MM.1S (cell line): Measurements from ENCODE around the gene CYB561A3.

Source experiments
- DNase-seq: peaks from one replicate; pipeline ENCODE4 v3.0.0-alpha.2; 2015
- H2AFZ ChIP-seq: fragments of 300-600 bp; sonication (generic); 2 replicates; pipeline ENCODE4 v1.6.0; 2016; ENCODE audit warnings: antibody characterized with exemption, low read length
- H3F3A ChIP-seq: fragments of 300-600 bp; sonication (generic); 2 replicates; pipeline ENCODE4 v1.6.1; 2016; ENCODE audit warnings: mild to moderate bottlenecking, antibody characterized with exemption, low read length, moderate library complexity, mixed read lengths; ENCODE audit not compliant: insufficient read depth
- H3K27ac ChIP-seq: fragments of 300-600 bp; sonication (generic); 2 replicates; pipeline ENCODE4 v1.5.1; 2016; ENCODE audit warnings: mild to moderate bottlenecking, low read length
- H3K27me3 ChIP-seq: fragments of 300-600 bp; sonication (generic); replicated peaks from 2 replicates; pipeline ENCODE4 v1.6.0; 2016; ENCODE audit warnings: low read length; ENCODE audit not compliant: insufficient read depth
- H3K36me3 ChIP-seq: fragments of 300-600 bp; sonication (generic); replicated peaks from 2 replicates; pipeline ENCODE4 v1.6.1; 2016; ENCODE audit warnings: mild to moderate bottlenecking, low read length, mixed read lengths; ENCODE audit not compliant: insufficient read depth
- H3K4me1 ChIP-seq: fragments of 300-600 bp; sonication (generic); 2 replicates; pipeline ENCODE4 v1.6.1; 2016; ENCODE audit warnings: low read length, mixed read lengths
- H3K4me2 ChIP-seq: fragments of 300-600 bp; sonication (generic); 2 replicates; pipeline ENCODE4 v1.6.0; 2016; ENCODE audit warnings: low read depth, low read length
- H3K4me3 ChIP-seq: fragments of 300-600 bp; sonication (generic); 2 replicates; pipeline ENCODE4 v1.5.1; 2016; ENCODE audit warnings: low read length, mixed read lengths
- H3K79me2 ChIP-seq: fragments of 300-600 bp; sonication (generic); 2 replicates; pipeline ENCODE4 v1.6.1; 2016; ENCODE audit warnings: mixed run types, low read length, mixed read lengths
- H3K9ac ChIP-seq: fragments of 300-600 bp; sonication (generic); 2 replicates; pipeline ENCODE4 v1.6.1; 2016; ENCODE audit warnings: low read length, mixed read lengths
- H3K9me2 ChIP-seq: fragments of 300-600 bp; sonication (generic); replicated peaks from 2 replicates; pipeline ENCODE4 v1.6.1; 2016; ENCODE audit warnings: mild to moderate bottlenecking, low read length, mixed read lengths; ENCODE audit not compliant: insufficient read depth
- H3K9me3 ChIP-seq: fragments of 300-600 bp; sonication (generic); replicated peaks from 2 replicates; pipeline ENCODE4 v1.6.1; 2016; ENCODE audit warnings: mild to moderate bottlenecking, low read length, mixed read lengths; ENCODE audit not compliant: insufficient read depth
- H4K20me1 ChIP-seq: fragments of 300-600 bp; sonication (generic); 2 replicates; pipeline ENCODE4 v1.6.1; 2016; ENCODE audit warnings: mild to moderate bottlenecking, low read length, moderate library complexity, mixed read lengths; ENCODE audit not compliant: insufficient read depth
- EZH2 ChIP-seq: fragments of 300-600 bp; sonication (generic); optimal IDR thresholded peaks from 2 replicates; pipeline ENCODE3; 2017; ENCODE audit warnings: low read depth, mild to moderate bottlenecking, antibody characterized with exemption, low read length, mixed read lengths
- EZH2phosphoT487 ChIP-seq: fragments of 300-600 bp; sonication (generic); IDR thresholded peaks from 2 replicates; pipeline ENCODE4 v1.6.1; 2018; ENCODE audit warnings: antibody characterized with exemption, low read length
- TF ChIP-seq, protein P1 (sequence below): fragments of 300-600 bp; sonication (generic); IDR thresholded peaks from 2 replicates; pipeline ENCODE4 v1.5.1; 2016; ENCODE audit warnings: antibody characterized with exemption, low read length, mixed read lengths

The CYB561A3 gene

DNA sequence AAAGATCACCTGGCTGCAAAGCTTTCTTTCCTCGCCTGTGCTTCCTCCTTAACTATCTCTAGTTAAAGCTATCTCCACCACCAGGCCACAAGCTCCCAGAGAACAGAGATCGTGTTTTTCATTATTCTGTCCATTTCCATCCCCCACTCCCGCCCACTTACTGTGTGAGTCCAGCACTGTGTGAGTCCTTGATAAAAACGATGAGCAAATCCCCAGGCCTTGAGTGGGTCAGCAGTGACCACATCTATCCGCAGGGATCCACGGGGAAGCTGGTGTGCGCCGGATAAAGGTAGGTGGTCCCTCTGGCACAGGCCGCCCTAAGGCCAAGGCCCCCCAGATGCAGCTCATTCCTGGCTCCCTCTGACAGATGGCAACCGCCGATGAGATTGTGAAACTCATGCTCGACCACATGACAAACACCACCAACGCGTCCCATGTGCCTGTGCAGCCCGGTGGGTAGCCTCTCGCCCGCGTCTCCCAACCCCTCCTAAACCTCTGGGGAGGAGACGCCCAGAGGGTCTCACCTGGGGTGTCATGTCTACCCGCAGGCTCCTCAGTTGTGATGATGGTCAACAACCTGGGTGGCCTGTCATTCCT is 19.4 kb downstream of the CYB561A3 start:
- no peak for DNase-seq
- no peak overlapping the region for H3K4me3 ChIP-seq
- TF ChIP-seq, protein P1, sequence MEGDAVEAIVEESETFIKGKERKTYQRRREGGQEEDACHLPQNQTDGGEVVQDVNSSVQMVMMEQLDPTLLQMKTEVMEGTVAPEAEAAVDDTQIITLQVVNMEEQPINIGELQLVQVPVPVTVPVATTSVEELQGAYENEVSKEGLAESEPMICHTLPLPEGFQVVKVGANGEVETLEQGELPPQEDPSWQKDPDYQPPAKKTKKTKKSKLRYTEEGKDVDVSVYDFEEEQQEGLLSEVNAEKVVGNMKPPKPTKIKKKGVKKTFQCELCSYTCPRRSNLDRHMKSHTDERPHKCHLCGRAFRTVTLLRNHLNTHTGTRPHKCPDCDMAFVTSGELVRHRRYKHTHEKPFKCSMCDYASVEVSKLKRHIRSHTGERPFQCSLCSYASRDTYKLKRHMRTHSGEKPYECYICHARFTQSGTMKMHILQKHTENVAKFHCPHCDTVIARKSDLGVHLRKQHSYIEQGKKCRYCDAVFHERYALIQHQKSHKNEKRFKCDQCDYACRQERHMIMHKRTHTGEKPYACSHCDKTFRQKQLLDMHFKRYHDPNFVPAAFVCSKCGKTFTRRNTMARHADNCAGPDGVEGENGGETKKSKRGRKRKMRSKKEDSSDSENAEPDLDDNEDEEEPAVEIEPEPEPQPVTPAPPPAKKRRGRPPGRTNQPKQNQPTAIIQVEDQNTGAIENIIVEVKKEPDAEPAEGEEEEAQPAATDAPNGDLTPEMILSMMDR, result no peak
- no peak for TF ChIP-seq EZH2phosphoT487
- no peak for TF ChIP-seq EZH2
- H3K9ac ChIP-seq, result no peak overlapping the region
- no peaks in the 10 kb centered on the region for H3K9me3 ChIP-seq
- no peaks in the 10 kb centered on the region for H3K4me1 ChIP-seq
- H3K27me3 ChIP-seq, result no peaks in the 10 kb centered on the region
- H3K36me3 ChIP-seq, result no peaks in the 10 kb centered on the region
- no peaks in the 10 kb centered on the region for H3K79me2 ChIP-seq
- H3K9me2 ChIP-seq, result no peaks in the 10 kb centered on the region
- H4K20me1 ChIP-seq, result no peaks in the 10 kb centered on the region
- no peak overlapping the region for H2AFZ ChIP-seq
- no peak overlapping the region for H3K27ac ChIP-seq
- H3K4me2 ChIP-seq, result no peak overlapping the region
- no peaks in the 10 kb centered on the region for H3F3A ChIP-seq

DNA sequence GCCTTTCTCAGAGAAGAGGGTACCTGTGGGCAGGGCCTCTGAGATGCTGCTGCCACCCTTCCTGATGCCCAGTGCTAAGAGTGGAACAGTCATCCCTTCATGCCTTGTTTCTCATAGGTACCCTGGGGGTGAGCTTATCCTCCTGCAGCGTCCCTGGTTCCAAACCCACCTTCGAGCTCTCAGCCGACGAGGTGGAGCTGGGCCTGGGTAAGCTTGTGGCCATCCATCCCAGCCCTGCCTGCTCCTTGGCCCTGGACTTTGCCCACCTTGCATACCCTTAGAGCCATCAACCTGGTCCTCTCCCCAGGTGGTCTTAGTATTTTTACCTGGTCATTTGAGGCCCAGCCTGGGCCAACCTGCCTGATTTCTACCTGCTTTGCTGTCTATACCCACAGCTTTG is 20.0 kb downstream of the CYB561A3 start:
- no peak overlapping the region for H3K27ac ChIP-seq
- H3K79me2 ChIP-seq, result no peaks in the 10 kb centered on the region
- DNase-seq, result no peak
- H3K4me1 ChIP-seq, result no peaks in the 10 kb centered on the region; the same call in 1 of the 2 replicates
- H3K4me2 ChIP-seq, result no peak overlapping the region
- no peak overlapping the region for H3K9ac ChIP-seq
- no peaks in the 10 kb centered on the region for H3F3A ChIP-seq
- H3K36me3 ChIP-seq, result no peaks in the 10 kb centered on the region
- TF ChIP-seq, protein P1, result no peak
- TF ChIP-seq EZH2, result no peak
- no peak for TF ChIP-seq EZH2phosphoT487
- H3K27me3 ChIP-seq, result no peaks in the 10 kb centered on the region
- H3K9me2 ChIP-seq, result no peaks in the 10 kb centered on the region
- H2AFZ ChIP-seq, result no peak overlapping the region
- no peaks in the 10 kb centered on the region for H4K20me1 ChIP-seq
- no peaks in the 10 kb centered on the region for H3K9me3 ChIP-seq
- H3K4me3 ChIP-seq, result no peak overlapping the region

DNA sequence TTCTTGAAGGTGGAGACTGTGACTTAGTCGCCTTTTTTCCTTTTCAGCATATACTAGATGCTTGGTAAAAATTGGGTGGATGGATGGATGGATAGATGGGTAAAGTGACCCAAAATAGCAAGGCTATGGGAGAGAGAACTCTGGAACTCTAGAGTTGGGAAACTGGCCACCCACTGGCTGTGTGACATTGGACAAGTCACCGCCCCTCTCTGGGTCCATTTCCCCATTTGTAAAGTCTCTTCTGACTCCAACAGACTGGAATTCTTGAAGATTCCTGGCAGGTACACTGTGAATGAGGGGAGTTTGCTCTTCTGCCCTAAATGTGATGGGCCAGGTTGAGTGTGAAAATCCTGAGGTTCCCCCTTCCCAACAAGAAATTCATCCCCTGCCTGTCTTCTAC is 20.7 kb downstream of the CYB561A3 start:
- Histone ChIP-seq H3K36me3 (no peaks in the 10 kb centered on the region), H2AFZ (no peak overlapping the region), H3K9ac (no peak overlapping the region), H4K20me1 (no peaks in the 10 kb centered on the region), H3K27me3 (no peaks in the 10 kb centered on the region), H3K4me2 (no peak overlapping the region), H3F3A (0 out of 2 replicates have a peak, but pooled peaks cover 2% of the 10 kb centered on the region), H3K4me1 (peaks cover 7% of the 10 kb centered on the region), H3K4me3 (no peak overlapping the region), H3K9me3 (no peaks in the 10 kb centered on the region), H3K79me2 (no peaks in the 10 kb centered on the region), H3K27ac (no peak overlapping the region), H3K9me2 (no peaks in the 10 kb centered on the region)
- no peak for DNase-seq
- TF ChIP-seq, protein P1, result no peak
- TF ChIP-seq EZH2phosphoT487, result no peak
- no peak for TF ChIP-seq EZH2
